SW 1271 (cell line): ENCODE results near the gene TOX2.

Experiments used
- DNase-seq, 2 experiments: peaks; one replicate each; lab custom pipeline; 2025; lab: John Stamatoyannopoulos, UW

TOX2 gene

DNA sequence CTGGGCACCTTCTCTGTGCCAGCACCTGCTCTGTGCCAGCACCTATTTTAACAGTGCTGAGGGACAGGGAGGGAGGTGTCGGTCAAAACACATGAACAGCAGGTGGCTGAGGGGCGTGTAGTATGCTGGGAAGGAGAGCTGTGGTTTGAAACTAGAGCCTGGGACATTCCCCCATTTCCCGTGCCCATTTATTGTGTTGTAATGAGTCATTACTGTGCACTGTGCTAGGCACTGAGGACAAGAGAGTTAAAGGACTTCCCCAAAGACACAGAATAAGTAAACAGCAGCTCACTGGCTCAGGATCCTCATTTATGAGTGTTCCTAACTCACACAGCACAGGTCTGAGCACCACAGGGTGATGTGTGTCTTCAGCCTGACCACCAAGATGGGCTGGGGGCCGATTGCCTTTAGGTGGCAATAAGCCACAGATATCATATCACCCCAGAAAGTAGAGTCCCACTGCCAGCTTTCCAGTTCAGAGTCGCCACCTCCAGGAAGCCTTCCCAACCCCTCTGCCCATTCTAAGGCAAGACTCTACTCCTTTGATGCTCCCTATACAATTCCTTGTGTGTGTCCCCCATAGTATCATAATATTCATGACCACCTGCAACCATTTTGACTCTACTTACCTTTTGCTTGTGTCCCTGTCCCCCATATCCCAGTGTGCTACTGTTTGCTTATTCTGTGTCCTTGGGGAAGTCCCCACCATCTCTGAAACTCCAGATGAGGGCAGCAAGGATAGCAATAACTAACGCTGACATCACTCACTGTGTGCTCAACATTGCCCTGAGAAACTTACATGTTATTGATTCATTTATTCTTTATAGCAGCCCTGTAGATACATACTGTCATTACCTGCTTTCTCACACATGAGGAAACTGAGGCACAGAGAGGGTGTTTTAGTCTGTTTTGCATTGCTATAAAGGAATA is 87.3 kb downstream of the TOX2 start:
- DNase-seq, result no peak

- DNase-seq, result no peak
These were observed 88.2 kb downstream of the TOX2 start for GRCh38 chr20:44002861-44003260.

DNA sequence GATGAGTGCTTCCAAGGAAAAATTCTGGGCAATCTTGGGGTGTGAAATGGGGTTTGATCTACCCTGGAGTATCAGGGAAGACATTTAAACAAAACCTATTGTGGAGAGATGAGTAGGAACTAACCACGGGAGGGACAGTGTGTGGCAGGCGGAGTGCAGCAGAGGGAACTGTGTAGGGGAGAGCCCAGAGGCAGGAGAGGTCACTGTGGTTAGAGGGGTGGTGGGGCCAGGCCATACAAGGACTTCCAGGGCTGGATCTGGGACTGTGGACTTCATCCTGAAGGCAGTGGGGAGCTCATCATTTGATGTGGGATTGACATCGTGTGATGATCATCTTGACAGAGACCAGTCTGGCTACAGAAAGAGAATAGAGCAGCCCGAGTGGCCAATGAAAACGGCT is 89.0 kb downstream of the TOX2 start:
- DNase-seq, result no peak

DNA sequence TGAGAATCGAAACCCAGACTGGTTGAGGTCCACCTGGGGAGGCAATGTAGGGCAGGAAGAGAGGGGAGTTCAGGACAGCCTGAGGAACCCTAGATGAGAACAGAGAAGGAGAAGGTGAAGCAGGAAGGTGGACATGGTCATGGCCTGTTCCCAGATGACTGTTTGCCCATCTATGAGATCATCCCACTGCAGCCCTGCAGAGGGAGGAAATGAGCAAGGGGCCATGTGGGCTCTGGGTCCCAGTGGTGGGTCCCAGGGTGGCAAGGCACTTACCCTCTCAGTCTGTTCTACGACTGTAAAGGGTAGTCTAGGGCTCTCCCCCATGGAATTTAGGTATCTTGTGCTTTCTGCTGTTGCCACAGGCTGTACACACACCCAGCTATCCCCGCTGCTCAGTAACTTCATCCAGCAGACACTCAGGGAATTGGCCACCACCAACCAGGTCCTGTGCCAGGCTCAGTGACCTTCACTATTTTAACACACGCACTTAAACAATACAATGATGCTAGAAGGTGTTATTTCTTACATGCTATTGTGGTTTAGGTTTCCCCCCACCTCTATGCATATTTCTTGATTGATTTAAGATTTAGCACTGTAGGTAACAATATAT is 89.8 kb downstream of the TOX2 start:
- DNase-seq, result no peak

DNA sequence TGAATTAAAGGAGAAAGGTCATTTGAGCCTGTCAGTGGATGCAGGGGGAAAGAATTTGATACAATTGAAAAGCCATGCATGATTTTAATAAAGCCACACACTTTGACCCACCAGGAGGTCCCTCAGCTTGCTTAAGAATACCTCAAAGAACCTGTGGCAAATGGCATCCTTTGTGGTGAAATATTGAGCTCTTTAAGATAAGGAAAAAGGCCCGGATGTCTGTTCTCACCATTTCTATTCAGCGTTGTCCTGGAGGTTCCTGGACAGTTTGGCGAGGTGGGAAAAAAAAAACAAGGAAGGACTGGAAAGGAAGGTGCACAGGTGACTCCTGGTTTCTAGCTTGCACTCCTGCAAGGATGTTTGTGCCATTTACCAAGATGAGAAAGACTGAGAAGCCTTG is 91.0 kb downstream of the TOX2 start:
- no peak for DNase-seq

DNA sequence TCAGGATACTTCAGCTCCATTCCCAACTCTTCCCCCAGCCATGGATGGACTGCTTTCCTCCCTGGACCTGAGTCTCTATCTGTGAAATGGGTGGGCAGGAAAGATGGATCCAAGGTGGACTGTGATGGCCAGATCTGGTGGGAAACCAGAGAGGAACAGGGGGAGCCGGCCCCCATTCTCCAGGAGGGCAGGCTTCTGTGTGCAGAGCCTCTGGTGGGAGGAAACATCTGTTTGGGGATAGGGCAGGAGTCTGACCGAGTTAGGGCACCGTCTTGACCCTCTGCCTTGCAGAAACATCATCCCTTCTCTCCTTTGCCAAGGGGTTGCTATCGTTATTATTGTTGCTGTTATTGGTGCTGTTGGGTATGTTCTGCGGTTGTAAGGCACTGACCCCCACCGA is 91.5 kb downstream of the TOX2 start:
- DNase-seq, result no peak

- no peak for DNase-seq
These were observed 91.9 kb downstream of the TOX2 start for GRCh38 chr20:44006578-44006977.

DNA sequence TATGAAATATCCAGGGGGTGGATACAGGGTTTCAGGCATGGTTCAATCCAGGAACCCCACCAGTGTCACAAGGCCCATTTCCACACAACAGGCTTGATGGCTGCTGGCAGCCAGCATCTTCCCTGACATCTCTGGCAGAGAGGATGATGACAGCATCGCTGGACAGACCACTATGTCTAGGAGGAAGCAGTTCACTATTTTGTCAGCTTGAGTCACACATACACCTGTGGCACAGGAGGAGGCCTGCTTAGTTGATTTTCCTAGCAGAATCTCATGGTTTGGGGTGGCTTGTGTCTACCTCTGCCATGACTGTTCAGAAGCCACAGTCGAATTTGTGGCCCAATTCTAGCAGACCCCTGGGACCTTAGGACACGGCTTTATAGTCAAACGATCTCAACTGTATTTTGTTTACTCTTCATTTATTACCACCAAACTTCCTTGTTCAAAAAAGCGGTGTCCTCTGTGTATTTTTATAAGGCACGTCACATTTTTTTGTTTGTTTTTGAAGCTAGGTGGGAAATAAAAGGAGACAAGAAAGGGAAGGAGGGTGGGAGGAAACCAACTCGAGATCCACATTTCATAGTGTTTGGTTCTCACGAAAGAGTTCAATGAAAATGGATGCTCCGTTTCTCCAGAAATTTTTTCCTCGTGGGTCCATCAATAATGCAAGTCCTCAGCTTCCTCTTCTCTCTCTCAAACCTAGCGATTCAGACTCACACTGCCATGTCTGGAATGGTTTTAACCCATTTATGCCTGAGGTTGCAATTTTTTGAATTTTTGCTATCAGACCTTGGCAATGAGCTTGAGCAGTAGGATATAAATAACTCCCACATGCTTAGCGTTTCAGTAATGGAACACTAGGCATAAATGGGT is 94.4 kb downstream of the TOX2 start:
- DNase-seq, result no peak

DNA sequence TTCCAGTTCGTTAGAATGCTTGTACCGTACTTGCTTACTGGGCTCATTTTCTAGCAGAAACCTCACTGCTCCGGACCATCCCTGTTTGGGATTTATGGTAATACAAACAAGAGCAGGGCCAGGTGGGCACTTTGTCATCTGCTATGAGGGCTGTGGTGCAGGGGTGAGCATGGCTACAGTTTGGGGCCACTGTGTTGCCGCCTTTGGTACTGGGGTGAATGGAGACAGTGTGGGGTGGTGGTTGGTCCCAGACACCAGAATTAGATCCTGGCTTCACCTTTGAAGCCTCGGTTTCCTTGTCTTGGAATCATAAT is 95.0 kb downstream of the TOX2 start:
- DNase-seq, result no peak

DNA sequence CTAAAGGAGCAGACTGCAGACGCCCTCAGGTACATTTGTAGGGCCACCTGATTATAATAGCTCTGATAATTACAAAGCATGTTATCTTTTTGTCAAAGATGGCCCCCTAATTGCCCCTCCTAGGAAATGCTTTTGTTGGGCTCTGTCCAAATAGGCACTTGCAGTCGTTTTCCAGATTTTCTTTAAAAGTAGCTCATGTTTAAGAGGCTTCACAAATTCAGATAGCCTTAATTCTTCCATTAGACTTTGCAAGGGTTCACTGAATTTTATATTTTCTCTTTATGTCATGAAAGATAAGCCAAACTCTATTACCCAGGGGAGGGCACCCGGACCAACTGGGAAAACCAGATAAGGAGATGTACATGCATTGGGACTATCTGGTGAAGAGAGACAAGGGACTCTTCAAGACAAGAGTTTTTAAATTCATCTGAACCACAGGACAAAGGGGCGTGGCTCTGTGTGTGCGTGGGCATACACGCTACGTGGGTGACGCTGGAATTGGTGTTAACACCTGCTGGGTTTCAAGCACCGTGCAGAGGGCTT is 95.6 kb downstream of the TOX2 start:
- no peak for DNase-seq

DNA sequence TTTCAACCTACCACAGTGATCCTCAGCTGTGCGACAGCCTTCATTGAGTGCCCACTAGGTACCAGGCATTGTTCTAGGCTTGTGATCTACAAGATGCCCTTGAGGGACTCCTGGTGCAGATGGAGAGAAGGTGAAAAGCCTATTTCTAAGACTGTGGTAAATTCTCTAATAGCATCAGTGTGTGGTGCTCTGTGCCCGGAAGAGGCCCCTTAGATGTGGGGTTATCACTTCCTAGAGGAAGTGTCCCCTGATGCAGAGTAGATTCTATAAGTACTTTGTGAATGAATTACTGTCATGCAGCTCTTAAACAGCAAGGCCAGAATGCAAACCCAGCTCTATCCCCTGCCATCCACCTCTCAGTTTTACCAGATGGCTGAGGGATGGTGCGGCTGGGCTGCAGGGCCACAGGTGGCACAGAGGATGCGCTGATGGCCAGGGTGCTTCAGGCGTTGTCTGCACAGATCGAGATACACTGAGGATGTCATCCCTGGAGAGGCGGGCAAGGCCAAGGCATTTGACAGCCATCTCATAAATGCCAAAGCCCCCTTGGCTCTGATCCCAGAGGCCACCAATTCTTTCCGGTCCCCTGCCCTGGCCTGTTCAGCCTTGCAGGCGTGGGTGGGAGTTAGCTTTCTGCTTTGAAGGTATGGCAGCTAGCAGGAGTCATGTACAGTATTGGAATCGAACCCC is 96.7 kb downstream of the TOX2 start:
- DNase-seq, result no peak

- DNase-seq, result no peak
These were observed 98.0 kb downstream of the TOX2 start for GRCh38 chr20:44012466-44013226.

- DNase-seq, result no peak
These were observed 100.4 kb downstream of the TOX2 start for GRCh38 chr20:44014807-44015732.

- DNase-seq, result no peak
These were observed 101.1 kb downstream of the TOX2 start for GRCh38 chr20:44015733-44016103.

GRCh38 chr20:44016525-44016924 is 101.9 kb downstream of the TOX2 start:
- no peak for DNase-seq

DNA sequence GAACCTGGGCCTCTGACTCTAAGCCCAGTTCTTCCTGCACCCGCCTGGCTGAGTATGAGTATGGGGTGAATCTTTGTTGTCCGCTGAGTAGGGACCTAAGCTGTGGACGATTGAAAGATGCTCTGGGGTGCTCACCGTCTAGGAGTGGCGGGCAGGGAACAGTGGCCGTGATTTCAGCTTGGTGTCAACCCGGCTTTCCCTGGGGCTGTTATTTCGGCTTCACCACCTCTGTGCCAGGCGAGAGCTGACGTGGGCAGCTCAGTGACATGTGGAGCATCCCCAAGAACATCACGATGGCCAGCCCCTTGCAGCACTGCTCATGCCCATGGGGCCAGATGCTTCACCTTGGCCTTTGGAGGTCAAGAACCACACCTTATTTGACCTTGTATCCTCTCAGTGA is 102.6 kb downstream of the TOX2 start:
- no peak for DNase-seq

DNA sequence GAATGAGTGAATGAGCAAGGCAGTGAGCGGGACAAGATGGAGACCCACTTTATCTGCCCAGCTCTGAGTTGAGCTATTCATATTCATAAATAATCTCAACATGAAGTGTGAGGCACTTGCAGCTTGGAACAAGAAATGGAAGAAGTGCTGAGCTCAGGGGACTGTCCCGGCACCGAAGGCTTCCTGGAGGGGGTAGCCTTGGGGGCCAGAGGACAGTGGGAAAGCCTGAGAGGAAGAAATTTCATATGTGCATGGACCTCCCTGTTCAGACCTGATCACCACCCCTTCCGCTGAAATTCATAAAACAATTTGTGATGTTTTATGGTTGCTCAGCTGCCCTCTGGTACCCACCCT is 103.2 kb downstream of the TOX2 start:
- DNase-seq, result no peak

- DNase-seq, result peak; percentile 16 to 75
These were observed 103.7 kb downstream of the TOX2 start for GRCh38 chr20:44018259-44018941.

DNA sequence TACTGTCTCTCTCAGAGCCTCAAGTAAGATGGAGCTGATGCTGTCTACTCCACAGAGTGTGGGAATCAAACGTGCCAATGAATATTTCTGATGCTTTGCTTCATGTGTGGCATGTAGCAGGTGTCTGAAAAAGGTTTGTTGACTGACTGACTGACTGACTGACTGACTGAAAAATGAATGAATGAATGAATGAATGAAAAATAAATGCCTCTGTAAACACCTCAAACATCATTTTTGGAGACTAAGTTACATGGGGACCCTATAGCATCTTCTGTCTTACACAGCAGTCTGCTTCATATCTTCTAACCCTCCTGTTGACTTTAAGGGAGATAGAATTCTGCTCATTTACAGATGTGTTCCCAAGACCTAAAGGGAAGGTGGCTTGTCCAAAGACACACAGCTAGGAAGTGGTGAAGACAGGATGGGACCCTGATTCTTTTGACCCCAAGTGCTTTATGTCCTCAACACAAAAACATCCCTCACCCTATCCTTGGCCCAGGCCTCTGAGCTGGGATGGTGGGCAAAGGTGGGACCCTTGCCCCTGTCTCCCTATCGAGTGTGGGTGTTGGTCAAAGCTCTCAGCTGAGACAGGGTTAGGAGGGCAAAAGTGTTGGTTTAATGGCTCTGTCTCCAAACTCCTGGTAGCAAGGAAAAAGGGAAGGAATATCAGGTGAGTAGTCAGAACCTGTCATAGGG is 104.4 kb downstream of the TOX2 start:
- DNase-seq, result no peak
